HG03439 (cell line): Measurements from ENCODE around the gene HOATZ.

Experiments
- ATAC-seq: cut with Tn5 transposase; IDR thresholded peaks from one replicate; pipeline ENCODE4 v1.9.1; 2021; ENCODE audit warnings: mild to moderate bottlenecking, moderate library complexity; ENCODE audit not compliant: unreplicated experiment

Gene HOATZ

GRCh38 chr11:111575740-111576139 lies 61.2 kb downstream of the HOATZ start:
- ATAC-seq: no peak

GRCh38 chr11:111577821-111578220 lies 63.2 kb downstream of the HOATZ start:
- no peak for ATAC-seq

GRCh38 chr11:111581341-111581740 lies 66.8 kb downstream of the HOATZ start:
- ATAC-seq: no peak

- no peak for ATAC-seq
These were observed 67.6 kb downstream of the HOATZ start for GRCh38 chr11:111582163-111582562.

- no peak for ATAC-seq
These were observed 68.3 kb downstream of the HOATZ start for GRCh38 chr11:111582881-111583280.

- ATAC-seq: no peak
These were observed 70.8 kb downstream of the HOATZ start for GRCh38 chr11:111585371-111585770.

- no peak for ATAC-seq
These were observed 71.8 kb downstream of the HOATZ start for GRCh38 chr11:111586388-111586831.
